ENCODE data around the gene CFTR.

Gene CFTR

GRCh38 chr7:117592011-117592635 lies 112.3 kb downstream of the CFTR start:
- no peaks in the 10 kb centered on the region for H3K9me3 ChIP-seq (ENCODE audit: low read length)
- no peaks in the 10 kb centered on the region for H3K4me1 ChIP-seq (ENCODE audit: insufficient read depth, low read length, severe bottlenecking)
- H3K9me2 ChIP-seq (ENCODE audit: low read depth, low read length): no peaks in the 10 kb centered on the region
- no peak overlapping the region for H3K4me2 ChIP-seq (ENCODE audit: low read length)
- H3K79me2 ChIP-seq (ENCODE audit: insufficient read depth, low read length): no peaks in the 10 kb centered on the region
- H3K9ac ChIP-seq (ENCODE audit: low read length): no peak overlapping the region
- TF ChIP-seq CTCF (IDR thresholded peaks at IDR 0.05; ENCODE audit: low read length) (no peak), EZH2 (IDR thresholded peaks at IDR 0.05; ENCODE audit: borderline replicate concordance, low read length) (no peak)
- no peak overlapping the region for H3K27ac ChIP-seq (ENCODE audit: low read depth, low read length, poor library complexity, severe bottlenecking)
- H2AFZ ChIP-seq (ENCODE audit: low read length): no peak overlapping the region
- H3F3A ChIP-seq (ENCODE audit: insufficient read depth, low read length): no peaks in the 10 kb centered on the region
- H3K4me3 ChIP-seq (ENCODE audit: low read depth, low read length, poor library complexity, severe bottlenecking): no peak overlapping the region
- no peaks in the 10 kb centered on the region for H3K36me3 ChIP-seq (ENCODE audit: insufficient read depth, low read length)
- no peaks in the 10 kb centered on the region for H3K27me3 ChIP-seq (ENCODE audit: insufficient read depth, low read length)
- no peaks in the 10 kb centered on the region for H4K20me1 ChIP-seq (ENCODE audit: insufficient read depth, low read length)

GRCh38 chr7:117596134-117596533 lies 116.3 kb downstream of the CFTR start:
- TF ChIP-seq EZH2 (IDR thresholded peaks at IDR 0.05; ENCODE audit: borderline replicate concordance, low read length) (no peak), CTCF (IDR thresholded peaks at IDR 0.05; ENCODE audit: low read length) (no peak)
- no peaks in the 10 kb centered on the region for H3K79me2 ChIP-seq (ENCODE audit: insufficient read depth, low read length)
- no peaks in the 10 kb centered on the region for H3K4me1 ChIP-seq (ENCODE audit: insufficient read depth, low read length, severe bottlenecking)
- no peak overlapping the region for H2AFZ ChIP-seq (ENCODE audit: low read length)
- no peaks in the 10 kb centered on the region for H3K9me2 ChIP-seq (ENCODE audit: low read depth, low read length)
- H3K27ac ChIP-seq (ENCODE audit: low read depth, low read length, poor library complexity, severe bottlenecking): no peak overlapping the region
- H3K36me3 ChIP-seq (ENCODE audit: insufficient read depth, low read length): no peaks in the 10 kb centered on the region
- H3K27me3 ChIP-seq (ENCODE audit: insufficient read depth, low read length): no peaks in the 10 kb centered on the region
- no peak overlapping the region for H3K4me2 ChIP-seq (ENCODE audit: low read length)
- H3K9me3 ChIP-seq (ENCODE audit: low read length): no peaks in the 10 kb centered on the region
- no peaks in the 10 kb centered on the region for H3F3A ChIP-seq (ENCODE audit: insufficient read depth, low read length)
- no peak overlapping the region for H3K9ac ChIP-seq (ENCODE audit: low read length)
- H4K20me1 ChIP-seq (ENCODE audit: insufficient read depth, low read length): no peaks in the 10 kb centered on the region
- H3K4me3 ChIP-seq (ENCODE audit: low read depth, low read length, poor library complexity, severe bottlenecking): no peak overlapping the region

- H3K4me1 ChIP-seq (ENCODE audit: insufficient read depth, low read length, severe bottlenecking): no peaks in the 10 kb centered on the region
- no peak for TF ChIP-seq CTCF (IDR thresholded peaks at IDR 0.05; ENCODE audit: low read length)
- no peak for TF ChIP-seq EZH2 (IDR thresholded peaks at IDR 0.05; ENCODE audit: borderline replicate concordance, low read length)
- H3K27ac ChIP-seq (ENCODE audit: low read depth, low read length, poor library complexity, severe bottlenecking): no peak overlapping the region
These were observed 117.9 kb downstream of the CFTR start for GRCh38 chr7:117597755-117598154.

More at GRCh38 chr7:117597755-117598154, 117.9 kb downstream of the CFTR start:
- no peak overlapping the region for H3K9ac ChIP-seq (ENCODE audit: low read length)
- no peaks in the 10 kb centered on the region for H3K27me3 ChIP-seq (ENCODE audit: insufficient read depth, low read length)
- H3K4me3 ChIP-seq (ENCODE audit: low read depth, low read length, poor library complexity, severe bottlenecking): no peak overlapping the region
- no peaks in the 10 kb centered on the region for H3K9me2 ChIP-seq (ENCODE audit: low read depth, low read length)
- no peaks in the 10 kb centered on the region for H3K79me2 ChIP-seq (ENCODE audit: insufficient read depth, low read length)
- no peak overlapping the region for H3K4me2 ChIP-seq (ENCODE audit: low read length)
- no peaks in the 10 kb centered on the region for H3K9me3 ChIP-seq (ENCODE audit: low read length)
- no peaks in the 10 kb centered on the region for H3F3A ChIP-seq (ENCODE audit: insufficient read depth, low read length)
- no peak overlapping the region for H2AFZ ChIP-seq (ENCODE audit: low read length)
- no peaks in the 10 kb centered on the region for H3K36me3 ChIP-seq (ENCODE audit: insufficient read depth, low read length)
- H4K20me1 ChIP-seq (ENCODE audit: insufficient read depth, low read length): no peaks in the 10 kb centered on the region

All from OCI-LY1 (cell line).